ENCODE measurements around the gene SLCO2A1.

Gene SLCO2A1

GRCh38 chr3:133928136-133928893 is 101.4 kb downstream of the SLCO2A1 start:
- H3K27me3 ChIP-seq (replicated peaks in 2 of 5; ENCODE audit: control insufficient read depth in 4 of 5, insufficient read depth in 5 of 5, low read length in 4 of 5): peaks cover 0 to 3% (median 0%) of the 10 kb centered on the region in 5 experiments
- WGBS (ENCODE audit: insufficient coverage): 85% methylated on average over 19 of the region's 20 CpGs
- peaks cover 0 to 18% (median 15%) of the 10 kb centered on the region in 4 experiments for H3K4me1 ChIP-seq (ENCODE audit: control extremely low read depth in 1 of 4, control insufficient read depth in 4 of 4, insufficient read depth in 4 of 4, low read length in 3 of 4)
- no peaks in the 10 kb centered on the region for H3K36me3 ChIP-seq (ENCODE audit: control insufficient read depth in 4 of 4, insufficient read depth in 4 of 4, low read length in 3 of 4)
- no peaks in the 10 kb centered on the region for H3K9me3 ChIP-seq (ENCODE audit: control extremely low read depth in 1 of 5, control insufficient read depth in 4 of 5, insufficient read depth in 2 of 5, low read depth in 1 of 5, low read length in 4 of 5)
- ChIA-PET CTCF (interaction anchor here (1.0 to 14.0 kb wide), 13 partner anchors 15 to 544 kb away, joined by 3 to 140 read pairs (median 5); no protein-coding TSS in a partner anchor), POLR2A (no interaction called here)
- DNase-seq: no peak
- peak overlapping the region in 6 of 7 experiments; percentile 55 to 81 (median 67) for H3K4me3 ChIP-seq (ENCODE audit: control insufficient read depth in 1 of 7, extremely low read depth in 1 of 7, insufficient read depth in 4 of 7, low read depth in 2 of 7, low read length in 6 of 7)
- no peak overlapping the region for H3K27ac ChIP-seq (ENCODE audit: insufficient read depth in 1 of 2, low read depth in 1 of 2, low read length in 2 of 2, poor library complexity in 1 of 2, severe bottlenecking in 2 of 2)

- Histone ChIP-seq H3K4me1 (ENCODE audit: control extremely low read depth in 1 of 4, control insufficient read depth in 4 of 4, insufficient read depth in 4 of 4, low read length in 3 of 4) (peaks cover 0 to 18% (median 15%) of the 10 kb centered on the region in 4 experiments), H3K36me3 (ENCODE audit: control insufficient read depth in 4 of 4, insufficient read depth in 4 of 4, low read length in 3 of 4) (no peaks in the 10 kb centered on the region), H3K27me3 (replicated peaks in 2 of 5; ENCODE audit: control insufficient read depth in 4 of 5, insufficient read depth in 5 of 5, low read length in 4 of 5) (peaks cover 0 to 3% (median 0%) of the 10 kb centered on the region in 5 experiments), H3K4me3 (ENCODE audit: control insufficient read depth in 1 of 7, extremely low read depth in 1 of 7, insufficient read depth in 4 of 7, low read depth in 2 of 7, low read length in 6 of 7) (peak overlapping the region; percentile 44 to 81 (median 65)), H3K9me3 (ENCODE audit: control extremely low read depth in 1 of 5, control insufficient read depth in 4 of 5, insufficient read depth in 2 of 5, low read depth in 1 of 5, low read length in 4 of 5) (no peaks in the 10 kb centered on the region), H3K27ac (ENCODE audit: insufficient read depth in 1 of 2, low read depth in 1 of 2, low read length in 2 of 2, poor library complexity in 1 of 2, severe bottlenecking in 2 of 2) (no peak overlapping the region)
- POLR2A ChIA-PET: no interaction called here
- DNase-seq: peak; percentile 64 to 87 (median 82)
- CTCF ChIA-PET: interaction anchor here (1.0 to 14.0 kb wide), 5 partner anchors 64 to 285 kb away, joined by 3 to 140 read pairs (median 7); no protein-coding TSS in a partner anchor
- under 1% methylated on average over 34 of the region's 51 CpGs for WGBS (ENCODE audit: insufficient coverage)
Observed at GRCh38 chr3:133927540-133928066, 102.1 kb downstream of the SLCO2A1 start.

DNA sequence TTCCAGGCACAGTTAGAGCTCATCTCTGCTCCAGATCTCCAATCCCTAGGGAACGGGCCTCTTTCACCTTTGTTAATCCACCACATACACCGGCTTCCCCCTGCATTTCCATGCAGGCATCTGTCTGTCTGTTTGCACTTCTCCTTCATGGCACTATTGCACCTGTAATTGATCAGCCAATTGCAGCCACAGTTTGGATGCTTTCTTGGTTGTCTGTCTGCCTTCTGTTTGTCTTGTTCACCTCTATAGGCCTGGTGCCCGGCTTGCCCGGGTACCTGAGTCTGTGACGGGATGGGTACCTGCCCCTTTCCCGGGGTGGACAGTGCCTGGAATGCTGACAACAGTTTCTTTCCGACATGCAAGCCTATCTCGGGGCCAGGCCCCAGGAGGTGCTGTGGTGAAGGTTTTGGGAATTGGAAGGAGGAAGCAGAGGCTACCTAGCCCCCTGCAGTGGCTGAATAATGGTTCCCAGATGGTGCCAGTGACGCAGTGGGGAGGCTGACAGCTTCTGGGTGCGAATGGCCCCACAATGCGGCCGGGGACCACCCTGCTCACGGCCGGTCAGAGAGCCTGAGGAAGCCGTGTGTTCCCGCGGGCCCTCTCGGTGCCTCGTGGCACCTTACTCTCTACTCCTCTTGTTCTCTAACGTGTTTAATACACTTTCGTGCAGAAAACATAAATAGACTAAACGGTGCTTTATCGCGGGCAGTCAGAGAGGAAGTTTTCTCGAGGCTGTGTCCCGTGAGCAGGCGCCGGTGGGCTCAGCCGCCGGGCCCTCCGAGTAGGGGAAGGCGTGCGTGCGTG is 102.8 kb downstream of the SLCO2A1 start:
- DNase-seq: no peak

DNA sequence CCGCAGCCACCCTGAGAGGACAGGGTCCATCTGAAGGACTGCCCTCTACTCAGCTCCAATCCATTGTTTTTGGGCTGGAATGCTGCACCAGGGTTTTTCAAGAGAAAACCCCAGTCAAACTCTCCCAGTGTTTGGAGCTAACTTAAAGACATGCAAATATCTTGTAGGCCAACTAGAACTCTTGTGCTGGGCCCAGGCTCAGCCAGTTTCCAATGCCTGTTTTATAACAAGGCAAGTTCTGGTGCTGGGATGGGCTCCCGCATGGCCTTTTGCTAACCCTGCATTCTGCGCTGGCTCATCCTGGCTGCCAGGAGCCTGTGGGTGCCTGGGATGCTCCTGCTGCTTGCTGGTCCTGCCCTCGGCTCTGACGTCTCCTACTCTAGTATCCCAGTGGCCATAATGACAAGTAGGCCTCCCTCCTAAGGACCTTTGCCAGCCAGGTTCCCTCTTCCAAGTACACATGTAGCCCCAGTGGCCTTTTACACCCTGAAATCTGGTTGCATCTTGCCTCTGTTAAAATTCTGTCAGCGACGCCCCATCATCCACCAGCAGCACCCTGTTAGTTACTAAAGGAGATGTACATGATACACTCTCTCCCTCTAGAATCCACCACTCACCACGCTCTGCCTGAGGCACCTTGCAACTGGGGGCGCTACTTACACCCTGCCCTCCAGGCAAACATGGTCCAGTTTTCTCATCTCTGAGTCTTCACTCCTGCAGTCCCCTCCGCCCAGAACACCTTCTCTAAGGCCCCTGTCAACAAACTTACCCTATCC is 103.6 kb downstream of the SLCO2A1 start:
- ChIA-PET CTCF (interaction anchor here (0.9 to 1.4 kb wide), 4 partner anchors 20 to 286 kb away, joined by 3 to 4 read pairs (median 4); no protein-coding TSS in a partner anchor), POLR2A (no interaction called here)
- Histone ChIP-seq H3K4me1 (ENCODE audit: control extremely low read depth in 1 of 4, control insufficient read depth in 4 of 4, insufficient read depth in 4 of 4, low read length in 3 of 4) (peaks cover 0 to 18% (median 15%) of the 10 kb centered on the region in 4 experiments), H3K36me3 (ENCODE audit: control insufficient read depth in 4 of 4, insufficient read depth in 4 of 4, low read length in 3 of 4) (no peaks in the 10 kb centered on the region), H3K4me3 (ENCODE audit: control insufficient read depth in 1 of 7, extremely low read depth in 1 of 7, insufficient read depth in 4 of 7, low read depth in 2 of 7, low read length in 6 of 7) (no peak overlapping the region), H3K27me3 (replicated peaks in 2 of 5; ENCODE audit: control insufficient read depth in 4 of 5, insufficient read depth in 5 of 5, low read length in 4 of 5) (peaks cover 0 to 3% (median 0%) of the 10 kb centered on the region in 5 experiments), H3K27ac (ENCODE audit: insufficient read depth in 1 of 2, low read depth in 1 of 2, low read length in 2 of 2, poor library complexity in 1 of 2, severe bottlenecking in 2 of 2) (no peak overlapping the region), H3K9me3 (ENCODE audit: control extremely low read depth in 1 of 5, control insufficient read depth in 4 of 5, insufficient read depth in 2 of 5, low read depth in 1 of 5, low read length in 4 of 5) (no peaks in the 10 kb centered on the region)
- DNase-seq: no peak
- whole genome bisulfite sequencing (ENCODE audit: insufficient coverage): 96% methylated on average over 8 of the region's 10 CpGs

More for the DNA sequence above, 102.8 kb downstream of the SLCO2A1 start:
- Histone ChIP-seq H3K36me3 (ENCODE audit: control insufficient read depth in 4 of 4, insufficient read depth in 4 of 4, low read length in 3 of 4) (no peaks in the 10 kb centered on the region), H3K27me3 (replicated peaks in 2 of 5; ENCODE audit: control insufficient read depth in 4 of 5, insufficient read depth in 5 of 5, low read length in 4 of 5) (peaks cover 0 to 3% (median 0%) of the 10 kb centered on the region in 5 experiments), H3K9me3 (ENCODE audit: control extremely low read depth in 1 of 5, control insufficient read depth in 4 of 5, insufficient read depth in 2 of 5, low read depth in 1 of 5, low read length in 4 of 5) (no peaks in the 10 kb centered on the region), H3K4me1 (ENCODE audit: control extremely low read depth in 1 of 4, control insufficient read depth in 4 of 4, insufficient read depth in 4 of 4, low read length in 3 of 4) (peaks cover 0 to 18% (median 15%) of the 10 kb centered on the region in 4 experiments), H3K27ac (ENCODE audit: insufficient read depth in 1 of 2, low read depth in 1 of 2, low read length in 2 of 2, poor library complexity in 1 of 2, severe bottlenecking in 2 of 2) (no peak overlapping the region), H3K4me3 (ENCODE audit: control insufficient read depth in 1 of 7, extremely low read depth in 1 of 7, insufficient read depth in 4 of 7, low read depth in 2 of 7, low read length in 6 of 7) (peak overlapping the region; percentile 44 to 81 (median 65))
- WGBS (ENCODE audit: insufficient coverage): 17% methylated on average over 29 of the region's 34 CpGs
- POLR2A ChIA-PET: no interaction called here
- CTCF ChIA-PET: interaction anchor here (1.0 to 5.9 kb wide), 2 partner anchors 68 to 110 kb away, joined by 3 to 35 read pairs; no protein-coding TSS in a partner anchor

GRCh38 chr3:133924041-133924440 is 105.7 kb downstream of the SLCO2A1 start:
- no peaks in the 10 kb centered on the region for H3K27me3 ChIP-seq (replicated peaks in 2 of 5; ENCODE audit: control insufficient read depth in 4 of 5, insufficient read depth in 5 of 5, low read length in 4 of 5)
- H3K9me3 ChIP-seq (ENCODE audit: control extremely low read depth in 1 of 5, control insufficient read depth in 4 of 5, insufficient read depth in 2 of 5, low read depth in 1 of 5, low read length in 4 of 5): no peaks in the 10 kb centered on the region
- H3K27ac ChIP-seq (ENCODE audit: insufficient read depth in 1 of 2, low read depth in 1 of 2, low read length in 2 of 2, poor library complexity in 1 of 2, severe bottlenecking in 2 of 2): no peak overlapping the region
- ChIA-PET CTCF (interaction anchor here (1.7 kb wide), 1 partner anchor 20 kb away, joined by 3 read pairs; no protein-coding TSS in a partner anchor), POLR2A (no interaction called here)
- DNase-seq: no peak
- H3K4me1 ChIP-seq (ENCODE audit: control extremely low read depth in 1 of 4, control insufficient read depth in 4 of 4, insufficient read depth in 4 of 4, low read length in 3 of 4): peaks cover 0 to 18% (median 15%) of the 10 kb centered on the region in 4 experiments
- H3K36me3 ChIP-seq (ENCODE audit: control insufficient read depth in 4 of 4, insufficient read depth in 4 of 4, low read length in 3 of 4): no peaks in the 10 kb centered on the region
- H3K4me3 ChIP-seq (ENCODE audit: control insufficient read depth in 1 of 7, extremely low read depth in 1 of 7, insufficient read depth in 4 of 7, low read depth in 2 of 7, low read length in 6 of 7): no peak overlapping the region
- WGBS (ENCODE audit: insufficient coverage): no CpG with 5 or more reads among the region's 4 CpGs

DNA sequence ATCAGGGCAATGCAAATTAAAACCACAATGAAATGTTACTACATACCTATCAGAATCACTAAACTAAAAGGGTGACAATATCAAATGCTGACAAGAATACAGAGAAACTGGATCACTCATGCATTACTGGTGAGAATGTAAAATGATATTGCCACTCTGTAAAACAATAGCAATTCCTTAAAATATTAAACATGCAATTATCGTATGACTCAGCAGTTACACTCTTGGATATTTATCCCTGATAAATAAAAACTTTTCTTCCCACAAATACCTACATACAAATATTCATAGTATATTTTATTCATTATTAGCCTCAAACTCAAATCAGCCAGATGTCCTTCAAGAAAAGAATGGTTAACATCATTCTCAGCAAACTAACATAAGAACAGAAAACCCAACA is 108.1 kb downstream of the SLCO2A1 start:
- POLR2A ChIA-PET: no interaction called here
- CTCF ChIA-PET: no interaction called here
- WGBS (ENCODE audit: insufficient coverage): 100% methylated on average over 1 of the region's 1 CpG
- DNase-seq: no peak
- Histone ChIP-seq H3K36me3 (ENCODE audit: control insufficient read depth in 4 of 4, insufficient read depth in 4 of 4, low read length in 3 of 4) (no peaks in the 10 kb centered on the region), H3K4me3 (ENCODE audit: control insufficient read depth in 1 of 7, extremely low read depth in 1 of 7, insufficient read depth in 4 of 7, low read depth in 2 of 7, low read length in 6 of 7) (no peak overlapping the region), H3K27me3 (replicated peaks in 2 of 5; ENCODE audit: control insufficient read depth in 4 of 5, insufficient read depth in 5 of 5, low read length in 4 of 5) (no peaks in the 10 kb centered on the region), H3K9me3 (ENCODE audit: control extremely low read depth in 1 of 5, control insufficient read depth in 4 of 5, insufficient read depth in 2 of 5, low read depth in 1 of 5, low read length in 4 of 5) (peaks cover 0 to 4% (median 0%) of the 10 kb centered on the region in 5 experiments), H3K4me1 (ENCODE audit: control extremely low read depth in 1 of 4, control insufficient read depth in 4 of 4, insufficient read depth in 4 of 4, low read length in 3 of 4) (peaks cover 0 to 3% (median 0%) of the 10 kb centered on the region in 4 experiments), H3K27ac (ENCODE audit: insufficient read depth in 1 of 2, low read depth in 1 of 2, low read length in 2 of 2, poor library complexity in 1 of 2, severe bottlenecking in 2 of 2) (no peak overlapping the region)
